ENCODE measurements around the gene ANKS1A.

Gene ANKS1A

GRCh38 chr6:35120746-35121145 lies 231.7 kb downstream of the ANKS1A start:
- no peaks in the 10 kb centered on the region for H3K36me3 ChIP-seq (replicated peaks; ENCODE audit: insufficient read depth, low read length)
- no peak overlapping the region for H2AFZ ChIP-seq (ENCODE audit: low read length)
- H3K9me3 ChIP-seq (replicated peaks; ENCODE audit: insufficient read depth, low read length) = no peaks in the 10 kb centered on the region
- no peak overlapping the region for H3K27ac ChIP-seq (ENCODE audit: low read length)
- H3K9ac ChIP-seq (ENCODE audit: low read length) = no peak overlapping the region
- TF ChIP-seq EZH2 (optimal IDR thresholded peaks at IDR 0.05; ENCODE audit: low read depth, low read length) (no peak), EZH2phosphoT487 (IDR thresholded peaks at IDR 0.05; ENCODE audit: low read length) (no peak)
- TF ChIP-seq, protein P1, sequence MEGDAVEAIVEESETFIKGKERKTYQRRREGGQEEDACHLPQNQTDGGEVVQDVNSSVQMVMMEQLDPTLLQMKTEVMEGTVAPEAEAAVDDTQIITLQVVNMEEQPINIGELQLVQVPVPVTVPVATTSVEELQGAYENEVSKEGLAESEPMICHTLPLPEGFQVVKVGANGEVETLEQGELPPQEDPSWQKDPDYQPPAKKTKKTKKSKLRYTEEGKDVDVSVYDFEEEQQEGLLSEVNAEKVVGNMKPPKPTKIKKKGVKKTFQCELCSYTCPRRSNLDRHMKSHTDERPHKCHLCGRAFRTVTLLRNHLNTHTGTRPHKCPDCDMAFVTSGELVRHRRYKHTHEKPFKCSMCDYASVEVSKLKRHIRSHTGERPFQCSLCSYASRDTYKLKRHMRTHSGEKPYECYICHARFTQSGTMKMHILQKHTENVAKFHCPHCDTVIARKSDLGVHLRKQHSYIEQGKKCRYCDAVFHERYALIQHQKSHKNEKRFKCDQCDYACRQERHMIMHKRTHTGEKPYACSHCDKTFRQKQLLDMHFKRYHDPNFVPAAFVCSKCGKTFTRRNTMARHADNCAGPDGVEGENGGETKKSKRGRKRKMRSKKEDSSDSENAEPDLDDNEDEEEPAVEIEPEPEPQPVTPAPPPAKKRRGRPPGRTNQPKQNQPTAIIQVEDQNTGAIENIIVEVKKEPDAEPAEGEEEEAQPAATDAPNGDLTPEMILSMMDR (IDR thresholded peaks at IDR 0.05; ENCODE audit: low read length) = no peak
- no peaks in the 10 kb centered on the region for H3K27me3 ChIP-seq (replicated peaks; ENCODE audit: insufficient read depth, low read length)
- H4K20me1 ChIP-seq (ENCODE audit: insufficient read depth, low read length) = no peaks in the 10 kb centered on the region
- no peaks in the 10 kb centered on the region for H3K9me2 ChIP-seq (replicated peaks; ENCODE audit: insufficient read depth, low read length)
- no peaks in the 10 kb centered on the region for H3K4me1 ChIP-seq (ENCODE audit: low read length)
- H3K4me2 ChIP-seq (ENCODE audit: low read depth, low read length) = no peak overlapping the region
- no peak for DNase-seq
- no peaks in the 10 kb centered on the region for H3K79me2 ChIP-seq (ENCODE audit: low read length)
- H3K4me3 ChIP-seq (ENCODE audit: low read length) = no peak overlapping the region
- no peaks in the 10 kb centered on the region for H3F3A ChIP-seq (ENCODE audit: insufficient read depth, low read length)

GRCh38 chr6:35124356-35124755 lies 235.3 kb downstream of the ANKS1A start:
- H3K9me2 ChIP-seq (replicated peaks; ENCODE audit: insufficient read depth, low read length) = no peaks in the 10 kb centered on the region
- H3K79me2 ChIP-seq (ENCODE audit: low read length) = no peaks in the 10 kb centered on the region
- H3K27me3 ChIP-seq (replicated peaks; ENCODE audit: insufficient read depth, low read length) = no peaks in the 10 kb centered on the region
- DNase-seq = no peak
- H3F3A ChIP-seq (ENCODE audit: insufficient read depth, low read length) = no peaks in the 10 kb centered on the region
- H2AFZ ChIP-seq (ENCODE audit: low read length) = no peak overlapping the region
- H3K4me3 ChIP-seq (ENCODE audit: low read length) = no peak overlapping the region
- H4K20me1 ChIP-seq (ENCODE audit: insufficient read depth, low read length) = no peaks in the 10 kb centered on the region
- H3K4me2 ChIP-seq (ENCODE audit: low read depth, low read length) = no peak overlapping the region
- TF ChIP-seq, protein P1 (IDR thresholded peaks at IDR 0.05; ENCODE audit: low read length) = no peak
- TF ChIP-seq EZH2 (optimal IDR thresholded peaks at IDR 0.05; ENCODE audit: low read depth, low read length) = no peak
- H3K36me3 ChIP-seq (replicated peaks; ENCODE audit: insufficient read depth, low read length) = no peaks in the 10 kb centered on the region
- no peaks in the 10 kb centered on the region for H3K9me3 ChIP-seq (replicated peaks; ENCODE audit: insufficient read depth, low read length)
- H3K27ac ChIP-seq (ENCODE audit: low read length) = no peak overlapping the region
- no peak overlapping the region for H3K9ac ChIP-seq (ENCODE audit: low read length)
- no peaks in the 10 kb centered on the region for H3K4me1 ChIP-seq (ENCODE audit: low read length)

- Histone ChIP-seq H3K79me2 (ENCODE audit: low read length) (no peaks in the 10 kb centered on the region), H2AFZ (ENCODE audit: low read length) (no peak overlapping the region), H4K20me1 (ENCODE audit: insufficient read depth, low read length) (no peaks in the 10 kb centered on the region), H3F3A (ENCODE audit: insufficient read depth, low read length) (no peaks in the 10 kb centered on the region), H3K9ac (ENCODE audit: low read length) (no peak overlapping the region), H3K9me2 (replicated peaks; ENCODE audit: insufficient read depth, low read length) (no peaks in the 10 kb centered on the region), H3K4me1 (ENCODE audit: low read length) (no peaks in the 10 kb centered on the region), H3K4me2 (ENCODE audit: low read depth, low read length) (no peak overlapping the region), H3K27ac (ENCODE audit: low read length) (no peak overlapping the region), H3K27me3 (replicated peaks; ENCODE audit: insufficient read depth, low read length) (no peaks in the 10 kb centered on the region), H3K4me3 (ENCODE audit: low read length) (no peak overlapping the region), H3K36me3 (replicated peaks; ENCODE audit: insufficient read depth, low read length) (no peaks in the 10 kb centered on the region), H3K9me3 (replicated peaks; ENCODE audit: insufficient read depth, low read length) (no peaks in the 10 kb centered on the region)
- no peak for DNase-seq
- no peak for TF ChIP-seq EZH2phosphoT487 (IDR thresholded peaks at IDR 0.05; ENCODE audit: low read length)
- no peak for TF ChIP-seq EZH2 (optimal IDR thresholded peaks at IDR 0.05; ENCODE audit: low read depth, low read length)
- TF ChIP-seq, protein P1 (IDR thresholded peaks at IDR 0.05; ENCODE audit: low read length) = no peak
Measured at GRCh38 chr6:35128042-35128441, 239.0 kb downstream of the ANKS1A start.

All from MM.1S (cell line).